Activated CD8-positive, alpha-beta T cell treated with anti-CD3 and anti-CD28 coated beads for 36 hours (primary cell): ENCODE results near the gene LHFPL3. TPM values are rescaled to one million over a fixed set of nuclear protein-coding genes. Genes with fewer than 3 reads are reported as not detected.

Experiments
- ATAC-seq: fragments of 200-7000 bp; cut with Tn5 transposase; one replicate; pipeline ENCODE4 v1.10.0; 2021; ENCODE audit warnings: mild to moderate bottlenecking, moderate library complexity
- CTCF ChIA-PET: fragments of 350-600 bp; sonication (Branson Sonifier 250); formaldehyde crosslinking; loops from one replicate; lab custom pipeline; 2021; ENCODE audit warnings: antibody characterized with exemption; lab: Charles Lee
- POLR2A ChIA-PET: fragments of 350-600 bp; sonication (Branson Sonifier 250); formaldehyde crosslinking; loops from one replicate; lab custom pipeline; 2021; ENCODE audit warnings: antibody characterized with exemption; lab: Charles Lee
- DNase-seq: peaks from one replicate; pipeline ENCODE4 v3.0.0-alpha.2; 2020
- H3K27ac Mint-ChIP-seq: one replicate; pipeline ENCODE4 v1.8.0; 2021; ENCODE audit warnings: mild to moderate bottlenecking, mixed read lengths
- H3K27me3 Mint-ChIP-seq: one replicate; pipeline ENCODE4 v1.8.0; 2021; ENCODE audit warnings: mixed read lengths
- H3K36me3 Mint-ChIP-seq: one replicate; pipeline ENCODE4 v1.8.0; 2021; ENCODE audit warnings: low read depth, mixed read lengths
- H3K4me1 Mint-ChIP-seq: one replicate; pipeline ENCODE4 v1.8.0; 2021; ENCODE audit warnings: low read depth, mixed read lengths
- H3K4me3 Mint-ChIP-seq: one replicate; pipeline ENCODE4 v1.8.0; 2021; ENCODE audit warnings: mild to moderate bottlenecking, moderate library complexity, mixed read lengths
- H3K9me3 Mint-ChIP-seq: one replicate; pipeline ENCODE4 v1.8.0; 2021; ENCODE audit warnings: mixed read lengths
- CTCF ChIP-seq: fragments of 200-600 bp; IDR thresholded peaks from one replicate; pipeline ENCODE4 v1.8.0; 2022; ENCODE audit warnings: antibody characterized with exemption, mild to moderate bottlenecking
- intact Hi-C: fragments of 100-400 bp; cut with micrococcal nuclease; formaldehyde crosslinking; loops from one replicate; pipeline ENCODE4 v1.10.0; 2022
- total RNA-seq, 2 experiments: library from RNA; stranded (reverse); gene quantifications; one replicate each; pipeline ENCODE4 v1.2.3, GENCODE V29; 2021

The LHFPL3 gene
- total RNA-seq, 2 experiments from 2014 or later = not detected

GRCh38 chr7:104775531-104775930 is 447.1 kb downstream of the LHFPL3 start:
- Mint-ChIP-seq H3K27ac (no peak overlapping the region), H3K27me3 (peaks cover 9% of the 10 kb centered on the region), H3K9me3 (no peaks in the 10 kb centered on the region), H3K4me3 (no peak overlapping the region), H3K36me3 (no peaks in the 10 kb centered on the region), H3K4me1 (no peaks in the 10 kb centered on the region)
- ATAC-seq = no peak
- no peak for DNase-seq
- intact Hi-C loops = no loop called here
- POLR2A ChIA-PET = no interaction called here
- TF ChIP-seq CTCF = no peak
- CTCF ChIA-PET = no interaction called here

DNA sequence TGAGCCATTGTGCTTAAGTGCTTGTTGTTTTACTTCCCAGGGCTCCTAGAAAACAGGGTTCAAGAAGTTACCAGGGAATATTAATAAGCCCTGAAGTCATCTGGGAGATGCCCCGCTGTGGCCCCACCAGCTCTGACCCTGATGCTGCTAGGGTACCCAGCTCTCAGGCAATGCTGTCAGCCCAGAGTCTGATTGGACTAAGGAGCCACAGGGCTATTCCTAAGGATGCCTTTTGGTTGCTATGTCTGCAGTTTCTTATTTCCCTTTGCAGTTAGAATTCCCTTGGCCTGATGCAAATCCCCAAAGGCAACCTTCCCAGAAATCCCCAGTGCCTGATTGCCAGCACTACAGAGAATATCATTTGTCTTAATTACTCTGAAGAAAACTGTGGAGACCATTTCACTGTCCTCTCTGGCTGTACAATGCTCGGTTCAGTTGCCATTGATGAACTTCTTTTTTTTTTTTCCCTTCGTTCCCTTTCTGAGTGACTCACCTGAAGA is 448.9 kb downstream of the LHFPL3 start:
- Mint-ChIP-seq H3K27me3 (peaks cover 5% of the 10 kb centered on the region), H3K4me3 (no peak overlapping the region), H3K9me3 (no peaks in the 10 kb centered on the region), H3K27ac (no peak overlapping the region), H3K36me3 (no peaks in the 10 kb centered on the region), H3K4me1 (no peaks in the 10 kb centered on the region)
- ATAC-seq (no peak), DNase-seq (no peak)
- TF ChIP-seq CTCF = no peak
- intact Hi-C loops = no loop called here
- POLR2A ChIA-PET = no interaction called here
- CTCF ChIA-PET = no interaction called here

GRCh38 chr7:104779888-104780287 is 451.5 kb downstream of the LHFPL3 start:
- H3K4me1 Mint-ChIP-seq = no peaks in the 10 kb centered on the region
- no peak overlapping the region for H3K27ac Mint-ChIP-seq
- intact Hi-C loops = no loop called here
- no peaks in the 10 kb centered on the region for H3K36me3 Mint-ChIP-seq
- H3K4me3 Mint-ChIP-seq = no peak overlapping the region
- POLR2A ChIA-PET = no interaction called here
- H3K9me3 Mint-ChIP-seq = no peaks in the 10 kb centered on the region
- DNase-seq (no peak), ATAC-seq (no peak)
- no peak for TF ChIP-seq CTCF
- peaks cover 2% of the 10 kb centered on the region for H3K27me3 Mint-ChIP-seq
- CTCF ChIA-PET = no interaction called here

DNA sequence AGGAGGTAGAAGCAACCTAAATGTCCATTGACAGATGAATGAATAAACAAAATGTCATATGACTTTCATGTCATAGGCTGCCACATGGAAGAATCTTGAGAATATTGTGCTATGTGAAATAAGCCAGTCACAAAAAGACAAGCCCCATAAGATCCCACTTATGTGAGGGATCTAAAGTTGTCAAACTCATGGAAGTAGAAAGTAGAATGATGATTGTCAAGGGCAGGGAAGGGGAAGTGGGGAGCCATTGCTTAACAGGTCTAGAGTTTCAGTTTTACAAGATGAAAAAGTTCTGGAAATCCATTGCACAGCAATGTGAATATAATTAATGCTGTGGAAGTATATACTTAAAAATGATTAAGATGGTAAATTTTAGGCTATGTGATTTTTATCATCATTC is 456.3 kb downstream of the LHFPL3 start:
- ATAC-seq = no peak
- Mint-ChIP-seq H3K27me3 (peaks cover 2% of the 10 kb centered on the region), H3K36me3 (no peaks in the 10 kb centered on the region), H3K4me1 (no peaks in the 10 kb centered on the region), H3K27ac (no peak overlapping the region), H3K4me3 (no peak overlapping the region), H3K9me3 (no peaks in the 10 kb centered on the region)
- ChIA-PET POLR2A (no interaction called here), CTCF (no interaction called here)
- DNase-seq = no peak
- no peak for TF ChIP-seq CTCF
- intact Hi-C loops = no loop called here

GRCh38 chr7:104789780-104790179 is 461.4 kb downstream of the LHFPL3 start:
- DNase-seq = no peak
- H3K4me1 Mint-ChIP-seq = no peaks in the 10 kb centered on the region
- H3K36me3 Mint-ChIP-seq = no peaks in the 10 kb centered on the region
- no peak for ATAC-seq
- intact Hi-C loops = no loop called here
- ChIA-PET CTCF (interaction anchor here (1.4 kb wide), 1 partner anchor 58 kb away, joined by 4 read pairs; no protein-coding TSS in a partner anchor), POLR2A (no interaction called here)
- no peak for TF ChIP-seq CTCF
- H3K27ac Mint-ChIP-seq = no peak overlapping the region
- no peak overlapping the region for H3K4me3 Mint-ChIP-seq
- peaks cover 10% of the 10 kb centered on the region for H3K27me3 Mint-ChIP-seq
- H3K9me3 Mint-ChIP-seq = no peaks in the 10 kb centered on the region
